ENCODE data around the gene PDE8A.

The PDE8A gene

DNA sequence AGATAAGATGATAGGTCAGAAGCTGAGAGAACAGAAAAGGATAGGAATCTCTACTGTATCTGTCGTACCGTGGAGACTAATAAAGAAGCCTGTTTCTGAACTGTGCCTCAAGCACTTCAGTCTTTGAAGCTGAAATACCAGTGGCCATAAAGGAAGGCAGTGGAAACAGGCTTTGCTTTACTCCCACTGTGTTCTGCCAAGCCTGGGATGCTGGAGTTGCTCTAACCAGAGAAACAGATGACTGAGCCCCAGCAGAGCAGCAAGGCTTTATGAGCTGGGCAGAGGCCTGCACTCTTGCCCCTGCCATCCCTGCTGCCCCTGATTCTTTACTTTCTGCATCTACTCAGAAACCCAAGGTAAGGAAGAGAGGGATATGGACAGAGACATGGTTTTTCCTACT, 89.4 kb downstream of the PDE8A start:
- Mint-ChIP-seq H3K27ac (ENCODE audit: low read depth) (no peak overlapping the region), H3K9me3 (no peaks in the 10 kb centered on the region), H3K36me3 (ENCODE audit: insufficient read depth) (peaks cover 18% of the 10 kb centered on the region), H3K4me1 (peaks cover 14% of the 10 kb centered on the region), H3K4me3 (no peak overlapping the region), H3K27me3 (no peaks in the 10 kb centered on the region)
- ATAC-seq (replicated peaks; ENCODE audit: extremely low read depth, poor library complexity, severe bottlenecking) (no peak), DNase-seq (ENCODE audit: low spot score in 2 of 2) (no peak)

DNA sequence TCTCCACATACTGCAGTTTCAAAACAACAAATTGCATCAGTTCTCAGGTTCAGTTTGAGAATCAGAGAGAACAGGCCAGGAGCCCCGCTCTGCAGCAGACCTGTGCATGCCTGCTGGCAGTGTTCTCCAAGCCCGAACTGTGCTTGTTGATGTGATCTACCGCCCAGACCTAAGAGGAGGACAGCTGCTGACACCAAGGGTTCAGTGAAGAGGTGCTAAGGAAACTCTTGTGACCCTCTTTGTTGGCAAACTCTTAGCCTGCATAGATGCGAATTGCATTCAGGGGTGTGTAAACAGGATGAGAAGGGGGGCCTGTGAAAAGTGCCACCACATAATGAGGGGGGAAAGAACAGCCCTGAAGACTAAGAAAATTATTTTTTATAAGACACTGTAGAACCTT, 89.8 kb downstream of the PDE8A start:
- Mint-ChIP-seq H3K36me3 (ENCODE audit: insufficient read depth) (peaks cover 18% of the 10 kb centered on the region), H3K4me1 (peaks cover 14% of the 10 kb centered on the region), H3K27me3 (no peaks in the 10 kb centered on the region), H3K27ac (ENCODE audit: low read depth) (no peak overlapping the region), H3K4me3 (no peak overlapping the region), H3K9me3 (no peaks in the 10 kb centered on the region)
- DNase-seq (ENCODE audit: low spot score in 2 of 2), result no peak
- no peak for ATAC-seq (replicated peaks; ENCODE audit: extremely low read depth, poor library complexity, severe bottlenecking)

DNA sequence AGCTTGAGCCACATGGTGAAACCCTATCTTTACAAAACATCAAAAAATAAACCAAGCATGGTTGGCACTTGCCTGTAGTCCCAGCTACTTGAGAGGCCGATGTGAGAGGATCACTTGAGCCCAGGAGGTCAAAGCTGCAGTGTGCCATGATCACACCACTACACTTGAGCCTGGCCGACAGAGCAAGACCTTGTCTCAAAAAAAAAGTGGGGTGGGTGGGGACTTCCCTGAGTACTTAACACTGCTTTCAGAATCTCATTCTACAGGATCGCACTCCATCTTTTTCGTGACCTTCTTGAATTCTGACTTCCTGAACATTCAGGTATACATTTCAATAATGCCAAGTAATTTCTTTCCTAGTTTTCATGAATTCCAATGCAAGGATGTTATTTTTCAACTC, 91.3 kb downstream of the PDE8A start:
- Mint-ChIP-seq H3K4me3 (no peak overlapping the region), H3K36me3 (ENCODE audit: insufficient read depth) (peaks cover 16% of the 10 kb centered on the region), H3K9me3 (no peaks in the 10 kb centered on the region), H3K4me1 (peaks cover 14% of the 10 kb centered on the region), H3K27me3 (no peaks in the 10 kb centered on the region), H3K27ac (ENCODE audit: low read depth) (no peak overlapping the region)
- no peak for ATAC-seq (replicated peaks; ENCODE audit: extremely low read depth, poor library complexity, severe bottlenecking)
- no peak for DNase-seq (ENCODE audit: low spot score in 2 of 2)

DNA sequence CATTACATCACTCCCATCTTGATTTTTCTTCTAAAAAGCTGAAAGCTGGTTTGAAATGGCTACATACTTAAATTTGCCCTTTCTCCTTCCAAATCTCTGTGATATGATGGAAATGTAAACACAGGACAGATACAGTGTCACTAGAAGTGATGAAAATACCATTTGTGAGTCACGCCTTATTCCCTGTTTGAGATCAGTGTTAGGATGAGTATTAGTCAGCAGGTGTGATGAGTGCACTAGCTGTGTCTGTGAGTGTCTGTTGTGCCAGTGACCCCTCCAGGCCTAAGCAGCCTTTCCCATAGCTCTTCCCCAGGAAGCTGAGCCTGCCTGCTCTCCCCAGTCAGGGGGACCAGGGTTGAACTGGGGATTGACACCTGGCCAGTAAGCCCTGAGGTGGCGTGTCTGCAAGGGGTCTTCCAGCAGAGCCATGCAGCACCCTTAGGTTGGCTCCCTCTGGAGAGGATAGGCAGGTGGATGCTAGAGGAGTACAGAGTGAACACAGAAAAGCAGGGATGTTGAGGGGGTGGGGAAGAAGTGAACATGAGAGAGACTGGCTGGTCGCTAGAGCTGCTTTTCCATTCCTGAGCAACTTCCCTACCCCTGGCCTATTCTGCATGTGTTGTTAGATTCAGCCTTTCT, 92.0 kb downstream of the PDE8A start:
- H3K36me3 Mint-ChIP-seq (ENCODE audit: insufficient read depth), result peaks cover 14% of the 10 kb centered on the region
- ATAC-seq (replicated peaks; ENCODE audit: extremely low read depth, poor library complexity, severe bottlenecking), result no peak

DNA sequence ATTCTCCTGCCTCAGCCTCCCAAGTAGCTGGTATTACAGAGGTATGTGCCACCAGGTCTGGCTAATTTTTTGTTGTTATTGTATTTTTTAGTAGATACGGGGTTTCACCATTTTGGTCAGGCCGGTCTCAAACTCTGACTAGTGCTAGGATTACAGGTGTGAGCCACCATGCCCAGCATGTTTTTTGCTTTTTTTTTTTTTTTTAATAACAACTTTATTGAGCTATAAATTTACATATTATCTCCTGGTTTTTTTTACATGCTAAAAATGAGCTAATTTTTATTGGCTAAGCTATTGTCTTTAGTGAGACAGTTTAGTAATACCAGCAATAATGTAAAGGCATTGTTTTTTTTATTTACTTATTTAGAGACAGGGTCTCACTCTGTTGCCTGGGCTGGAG, 105.2 kb downstream of the PDE8A start:
- ATAC-seq (replicated peaks; ENCODE audit: extremely low read depth, poor library complexity, severe bottlenecking) (no peak), DNase-seq (ENCODE audit: low spot score in 2 of 2) (no peak)
- Mint-ChIP-seq H3K4me3 (no peak overlapping the region), H3K27me3 (no peaks in the 10 kb centered on the region), H3K9me3 (no peaks in the 10 kb centered on the region), H3K27ac (ENCODE audit: low read depth) (no peak overlapping the region), H3K36me3 (ENCODE audit: insufficient read depth) (peaks cover 11% of the 10 kb centered on the region), H3K4me1 (no peaks in the 10 kb centered on the region)

More for the DNA sequence above, 92.0 kb downstream of the PDE8A start:
- Mint-ChIP-seq H3K4me1 (peaks cover 14% of the 10 kb centered on the region), H3K27ac (ENCODE audit: low read depth) (no peak overlapping the region), H3K4me3 (no peak overlapping the region), H3K27me3 (no peaks in the 10 kb centered on the region), H3K9me3 (no peaks in the 10 kb centered on the region)
- DNase-seq (ENCODE audit: low spot score in 2 of 2), result no peak

DNA sequence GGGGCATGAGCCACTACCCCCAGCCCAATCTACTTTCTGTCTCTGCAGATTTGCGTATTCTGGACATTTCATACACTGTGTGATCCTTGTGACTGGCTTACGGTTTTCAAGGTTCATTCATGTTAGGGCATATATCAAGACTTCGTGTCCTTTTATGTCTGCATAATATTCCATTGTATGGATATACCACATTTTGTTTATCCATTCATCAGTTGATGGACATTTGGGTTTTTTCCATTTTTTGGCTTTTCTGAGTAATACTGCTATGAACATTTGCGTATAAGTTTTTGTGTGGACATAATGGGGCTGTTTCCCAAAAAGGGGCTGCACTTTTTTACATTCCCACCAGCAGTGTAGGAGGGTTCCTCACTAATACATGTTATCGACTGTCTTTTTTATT, 106.6 kb downstream of the PDE8A start:
- peaks cover 11% of the 10 kb centered on the region for H3K36me3 Mint-ChIP-seq (ENCODE audit: insufficient read depth)
- H3K9me3 Mint-ChIP-seq, result no peaks in the 10 kb centered on the region
- H3K27ac Mint-ChIP-seq (ENCODE audit: low read depth), result no peak overlapping the region
- DNase-seq (ENCODE audit: low spot score in 2 of 2) (no peak), ATAC-seq (replicated peaks; ENCODE audit: extremely low read depth, poor library complexity, severe bottlenecking) (no peak)
- H3K27me3 Mint-ChIP-seq, result no peaks in the 10 kb centered on the region
- H3K4me1 Mint-ChIP-seq, result no peaks in the 10 kb centered on the region
- H3K4me3 Mint-ChIP-seq, result no peak overlapping the region

GRCh38 chr15:85089929-85090597, 108.4 kb downstream of the PDE8A start:
- ATAC-seq (replicated peaks; ENCODE audit: extremely low read depth, poor library complexity, severe bottlenecking) (no peak), DNase-seq (ENCODE audit: low spot score in 2 of 2) (no peak)
- Mint-ChIP-seq H3K4me1 (no peaks in the 10 kb centered on the region), H3K36me3 (ENCODE audit: insufficient read depth) (peaks cover 11% of the 10 kb centered on the region), H3K27ac (ENCODE audit: low read depth) (no peak overlapping the region), H3K9me3 (no peaks in the 10 kb centered on the region), H3K4me3 (no peak overlapping the region), H3K27me3 (no peaks in the 10 kb centered on the region)

DNA sequence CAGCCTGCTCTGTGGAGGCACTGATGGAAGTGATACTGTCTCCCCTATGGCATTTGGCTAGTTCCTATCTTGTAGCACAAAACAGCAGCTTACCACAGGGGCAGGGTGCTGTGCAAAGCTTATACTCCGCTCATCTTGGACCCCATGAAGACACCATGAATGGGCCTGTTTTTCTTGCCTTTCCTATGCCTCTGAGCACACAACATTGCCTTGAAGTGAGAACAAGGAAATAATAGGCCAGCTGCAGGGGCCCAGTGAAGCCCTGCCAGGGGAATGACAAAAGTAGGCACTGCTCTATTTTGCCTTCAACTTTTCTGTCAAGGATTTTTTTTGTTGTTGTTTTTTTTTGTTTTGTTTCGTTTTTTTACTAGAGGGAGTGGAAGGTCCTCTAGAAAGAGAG, 110.3 kb downstream of the PDE8A start:
- DNase-seq (ENCODE audit: low spot score in 2 of 2), result no peak
- H3K4me1 Mint-ChIP-seq, result no peaks in the 10 kb centered on the region
- H3K4me3 Mint-ChIP-seq, result no peak overlapping the region
- H3K27me3 Mint-ChIP-seq, result no peaks in the 10 kb centered on the region
- H3K9me3 Mint-ChIP-seq, result no peaks in the 10 kb centered on the region
- no peak for ATAC-seq (replicated peaks; ENCODE audit: extremely low read depth, poor library complexity, severe bottlenecking)
- no peak overlapping the region for H3K27ac Mint-ChIP-seq (ENCODE audit: low read depth)
- peaks cover 13% of the 10 kb centered on the region for H3K36me3 Mint-ChIP-seq (ENCODE audit: insufficient read depth)

- Mint-ChIP-seq H3K27ac (ENCODE audit: low read depth) (no peak overlapping the region), H3K36me3 (ENCODE audit: insufficient read depth) (peaks cover 10% of the 10 kb centered on the region), H3K27me3 (no peaks in the 10 kb centered on the region), H3K4me1 (no peaks in the 10 kb centered on the region), H3K9me3 (no peaks in the 10 kb centered on the region), H3K4me3 (no peak overlapping the region)
- no peak for DNase-seq (ENCODE audit: low spot score in 2 of 2)
- ATAC-seq (replicated peaks; ENCODE audit: extremely low read depth, poor library complexity, severe bottlenecking), result no peak
Observed at GRCh38 chr15:85094685-85095084, 113.0 kb downstream of the PDE8A start.

DNA sequence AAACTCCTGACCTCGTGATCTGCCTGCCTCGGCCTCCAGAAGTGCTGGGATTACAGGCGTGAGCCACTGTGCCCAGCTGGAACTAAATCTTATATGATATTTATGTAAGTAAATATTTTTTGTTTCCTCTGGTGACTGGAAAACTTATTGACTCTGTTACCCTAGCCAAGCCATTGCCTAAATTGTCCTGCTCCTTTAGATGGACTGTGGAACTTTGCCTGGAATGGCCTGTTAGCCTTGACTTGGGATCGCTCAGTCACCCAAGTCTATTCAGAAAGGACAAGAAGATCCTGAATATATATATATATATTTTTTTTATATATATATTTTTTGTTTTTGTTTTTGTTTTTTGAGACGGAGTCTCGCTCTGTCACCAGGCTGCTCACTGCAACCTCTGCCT, 113.9 kb downstream of the PDE8A start:
- DNase-seq (ENCODE audit: low spot score in 2 of 2) (no peak), ATAC-seq (replicated peaks; ENCODE audit: extremely low read depth, poor library complexity, severe bottlenecking) (no peak)
- Mint-ChIP-seq H3K27ac (ENCODE audit: low read depth) (no peak overlapping the region), H3K36me3 (ENCODE audit: insufficient read depth) (peaks cover 6% of the 10 kb centered on the region), H3K4me1 (no peaks in the 10 kb centered on the region), H3K27me3 (no peaks in the 10 kb centered on the region), H3K4me3 (no peak overlapping the region), H3K9me3 (no peaks in the 10 kb centered on the region)

DNA sequence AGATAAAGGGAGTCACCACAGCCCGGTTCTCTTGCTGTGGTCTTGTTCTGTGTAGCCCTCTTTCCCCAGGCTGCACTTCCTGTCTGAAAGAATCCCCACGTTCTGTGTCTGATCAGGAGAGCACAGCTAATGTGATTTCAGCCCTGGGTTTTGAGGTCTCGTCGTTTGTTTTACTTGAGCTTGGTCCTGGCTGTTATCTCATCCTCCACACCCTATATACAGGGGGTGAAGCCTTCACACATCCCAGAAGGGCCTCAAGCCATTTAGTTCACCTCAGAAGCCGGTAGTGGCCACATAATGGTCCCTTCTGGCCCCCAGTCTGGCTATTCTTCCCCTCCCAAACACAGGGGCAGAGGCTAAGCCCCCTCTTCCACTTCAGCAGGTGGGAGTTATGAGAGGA, 115.6 kb downstream of the PDE8A start:
- no peaks in the 10 kb centered on the region for H3K4me1 Mint-ChIP-seq
- H3K27me3 Mint-ChIP-seq, result no peaks in the 10 kb centered on the region
- no peak overlapping the region for H3K27ac Mint-ChIP-seq (ENCODE audit: low read depth)
- H3K4me3 Mint-ChIP-seq, result no peak overlapping the region
- no peak for DNase-seq (ENCODE audit: low spot score in 2 of 2)
- H3K36me3 Mint-ChIP-seq (ENCODE audit: insufficient read depth), result peaks cover 4% of the 10 kb centered on the region
- ATAC-seq (replicated peaks; ENCODE audit: extremely low read depth, poor library complexity, severe bottlenecking), result no peak
- H3K9me3 Mint-ChIP-seq, result no peaks in the 10 kb centered on the region

- ATAC-seq (replicated peaks; ENCODE audit: extremely low read depth, poor library complexity, severe bottlenecking), result no peak
- no peak overlapping the region for H3K4me3 Mint-ChIP-seq
Observed at GRCh38 chr15:85097725-85098124, 116.1 kb downstream of the PDE8A start.

GRCh38 chr15:85099195-85099803, 117.6 kb downstream of the PDE8A start:
- no peak overlapping the region for H3K27ac Mint-ChIP-seq (ENCODE audit: low read depth)

More at GRCh38 chr15:85097725-85098124, 116.1 kb downstream of the PDE8A start:
- no peak for DNase-seq (ENCODE audit: low spot score in 2 of 2)
- H3K27me3 Mint-ChIP-seq, result no peaks in the 10 kb centered on the region
- no peaks in the 10 kb centered on the region for H3K9me3 Mint-ChIP-seq
- H3K27ac Mint-ChIP-seq (ENCODE audit: low read depth), result no peak overlapping the region
- no peaks in the 10 kb centered on the region for H3K4me1 Mint-ChIP-seq
- peaks cover 4% of the 10 kb centered on the region for H3K36me3 Mint-ChIP-seq (ENCODE audit: insufficient read depth)

More at GRCh38 chr15:85099195-85099803, 117.6 kb downstream of the PDE8A start:
- Mint-ChIP-seq H3K4me3 (no peak overlapping the region), H3K27me3 (no peaks in the 10 kb centered on the region), H3K9me3 (no peaks in the 10 kb centered on the region), H3K36me3 (ENCODE audit: insufficient read depth) (peaks cover 3% of the 10 kb centered on the region), H3K4me1 (no peaks in the 10 kb centered on the region)
- ATAC-seq (replicated peaks; ENCODE audit: extremely low read depth, poor library complexity, severe bottlenecking) (no peak), DNase-seq (ENCODE audit: low spot score in 2 of 2) (no peak)

Data from central memory CD8-positive, alpha-beta T cell (primary cell).